ENCODE data around the gene VEZT. TPM values are rescaled to one million over a fixed set of nuclear protein-coding genes. Genes with fewer than 3 reads are reported as not detected.

Gene VEZT
- total and polyA plus RNA-seq, 2 donors (not counting 1 experiment from before 2014, with no cell fraction given) = 76.6 to 123 TPM

GRCh38 chr12:95328708-95329107, 111.1 kb downstream of the VEZT start:
- Histone ChIP-seq H3K4me3 (replicated peaks in 1 of 4; ENCODE audit: control extremely low read depth in 1 of 4, insufficient read depth in 1 of 4, low read depth in 3 of 4, low read length in 4 of 4) (no peak overlapping the region), H3K9me3 (ENCODE audit: control insufficient read depth, insufficient read depth, low read depth, low read length) (no peaks in the 10 kb centered on the region), H4K20me1 (ENCODE audit: control insufficient read depth, extremely low read depth, insufficient read depth, low read length) (no peaks in the 10 kb centered on the region), H3K36me3 (ENCODE audit: control insufficient read depth, insufficient read depth, low read length) (no peaks in the 10 kb centered on the region), H3K27ac (ENCODE audit: insufficient read depth, low read length) (no peak overlapping the region), H2AFZ (ENCODE audit: low read length) (no peak overlapping the region), H3K4me1 (ENCODE audit: control insufficient read depth, extremely low read depth, insufficient read depth, low read length) (peaks cover 3% of the 10 kb centered on the region), H3K4me2 (ENCODE audit: extremely low read depth, insufficient read depth, low read length) (no peak overlapping the region), H3K79me2 (ENCODE audit: control insufficient read depth, insufficient read depth, low read length) (no peaks in the 10 kb centered on the region), H3K9ac (ENCODE audit: insufficient read depth, low read length) (no peak overlapping the region), H3K27me3 (ENCODE audit: control insufficient read depth, insufficient read depth, low read length) (no peaks in the 10 kb centered on the region)
- TF ChIP-seq EZH2 (IDR thresholded peaks at IDR 0.05; ENCODE audit: low read length, missing control alignments) (no peak), CTCF (conservative IDR thresholded peaks at IDR 0.05 in 1 of 2, IDR thresholded peaks at IDR 0.05 in 1 of 2; ENCODE audit: low read depth in 1 of 2, low read length in 2 of 2) (no peak)
- peak in 1 of 2 donors; percentile 21 for DNase-seq (ENCODE audit: low read depth in 2 of 2)

GRCh38 chr12:95335948-95336347, 118.3 kb downstream of the VEZT start:
- H3K79me2 ChIP-seq (ENCODE audit: control insufficient read depth, insufficient read depth, low read length) = no peaks in the 10 kb centered on the region
- H3K27me3 ChIP-seq (ENCODE audit: control insufficient read depth, insufficient read depth, low read length) = no peaks in the 10 kb centered on the region
- peak overlapping the region; percentile 1 for H3K27ac ChIP-seq (ENCODE audit: insufficient read depth, low read length)
- H4K20me1 ChIP-seq (ENCODE audit: control insufficient read depth, extremely low read depth, insufficient read depth, low read length) = no peaks in the 10 kb centered on the region
- TF ChIP-seq CTCF (conservative IDR thresholded peaks at IDR 0.05 in 1 of 2, IDR thresholded peaks at IDR 0.05 in 1 of 2; ENCODE audit: low read depth in 1 of 2, low read length in 2 of 2) (no peak), EZH2 (IDR thresholded peaks at IDR 0.05; ENCODE audit: low read length, missing control alignments) (no peak)
- H3K9me3 ChIP-seq (ENCODE audit: control insufficient read depth, insufficient read depth, low read depth, low read length) = no peaks in the 10 kb centered on the region
- DNase-seq (ENCODE audit: low read depth in 2 of 2) = peak in 1 of 2 donors; percentile 47
- H3K4me2 ChIP-seq (ENCODE audit: extremely low read depth, insufficient read depth, low read length) = peak overlapping the region; percentile 42
- no peaks in the 10 kb centered on the region for H3K36me3 ChIP-seq (ENCODE audit: control insufficient read depth, insufficient read depth, low read length)
- peaks cover 9% of the 10 kb centered on the region for H3K4me1 ChIP-seq (ENCODE audit: control insufficient read depth, extremely low read depth, insufficient read depth, low read length)
- no peak overlapping the region for H3K9ac ChIP-seq (ENCODE audit: insufficient read depth, low read length)
- H2AFZ ChIP-seq (ENCODE audit: low read length) = no peak overlapping the region
- H3K4me3 ChIP-seq (replicated peaks in 1 of 4; ENCODE audit: control extremely low read depth in 1 of 4, insufficient read depth in 1 of 4, low read depth in 3 of 4, low read length in 4 of 4) = peak overlapping the region in 2 of 4 experiments; percentile 12 to 28

- H3K9ac ChIP-seq (ENCODE audit: insufficient read depth, low read length) = no peak overlapping the region
- no peaks in the 10 kb centered on the region for H4K20me1 ChIP-seq (ENCODE audit: control insufficient read depth, extremely low read depth, insufficient read depth, low read length)
- peak overlapping the region; percentile 42 for H3K4me2 ChIP-seq (ENCODE audit: extremely low read depth, insufficient read depth, low read length)
- H3K27me3 ChIP-seq (ENCODE audit: control insufficient read depth, insufficient read depth, low read length) = no peaks in the 10 kb centered on the region
- H3K27ac ChIP-seq (ENCODE audit: insufficient read depth, low read length) = peak overlapping the region; percentile 0
- TF ChIP-seq CTCF (conservative IDR thresholded peaks at IDR 0.05 in 1 of 2, IDR thresholded peaks at IDR 0.05 in 1 of 2; ENCODE audit: low read depth in 1 of 2, low read length in 2 of 2) (peak; percentile 86 to 98), EZH2 (IDR thresholded peaks at IDR 0.05; ENCODE audit: low read length, missing control alignments) (no peak)
- peaks cover 9% of the 10 kb centered on the region for H3K4me1 ChIP-seq (ENCODE audit: control insufficient read depth, extremely low read depth, insufficient read depth, low read length)
- no peaks in the 10 kb centered on the region for H3K9me3 ChIP-seq (ENCODE audit: control insufficient read depth, insufficient read depth, low read depth, low read length)
- peak overlapping the region in 2 of 4 experiments; percentile 12 to 28 for H3K4me3 ChIP-seq (replicated peaks in 1 of 4; ENCODE audit: control extremely low read depth in 1 of 4, insufficient read depth in 1 of 4, low read depth in 3 of 4, low read length in 4 of 4)
- H3K79me2 ChIP-seq (ENCODE audit: control insufficient read depth, insufficient read depth, low read length) = no peaks in the 10 kb centered on the region
- no peaks in the 10 kb centered on the region for H3K36me3 ChIP-seq (ENCODE audit: control insufficient read depth, insufficient read depth, low read length)
- peak; percentile 81 to 91 for DNase-seq (ENCODE audit: low read depth in 2 of 2)
- H2AFZ ChIP-seq (ENCODE audit: low read length) = no peak overlapping the region
Measured at GRCh38 chr12:95336387-95337067, 118.9 kb downstream of the VEZT start.
